NCI-H1417 (cell line): ENCODE measurements around the gene TMEM248.
"Not testable (repeated sequence)": the region's sequence is repeated elsewhere in the genome, so short reads cannot be mapped to it uniquely, and the experiment has no call there.

ENCODE experiments used
- DNase-seq, 3 experiments: peaks; one replicate each; lab custom pipeline; 2025; lab: John Stamatoyannopoulos, UW

The TMEM248 gene

GRCh38 chr7:67000601-67001258, 79.7 kb downstream of the TMEM248 start:
- peak; percentile 5 to 60 (median 29) for DNase-seq

GRCh38 chr7:67004145-67004544, 83.1 kb downstream of the TMEM248 start:
- not testable (repeated sequence) for DNase-seq

- DNase-seq: no peak
Observed at GRCh38 chr7:67006965-67007364, 85.9 kb downstream of the TMEM248 start.
